Fibroblast of lung (primary cell): ENCODE data around the gene LCORL. TPM values are rescaled to one million over a fixed set of nuclear protein-coding genes. Genes with fewer than 3 reads are reported as not detected.

ENCODE experiments used
- DNase-seq, 2 donors: peaks; one replicate each; pipeline versions ENCODE4 v3.0.0 to v3.0.0-alpha.2; 2010; ENCODE audit warnings: low read depth in 2 of 2
- H2AFZ ChIP-seq: 2 replicates; pipeline ENCODE4 v1.5.1; 2012; ENCODE audit warnings: low read length, control low read depth, inconsistent platforms
- H3K27ac ChIP-seq: 2 replicates; pipeline ENCODE4 v1.5.1; 2011; ENCODE audit warnings: low read length, control low read depth; ENCODE audit not compliant: insufficient read depth
- H3K27me3 ChIP-seq: 2 replicates; pipeline ENCODE4 v1.5.1; 2011; ENCODE audit warnings: mild to moderate bottlenecking, low read length; ENCODE audit not compliant: control insufficient read depth, insufficient read depth
- H3K36me3 ChIP-seq: 2 replicates; pipeline ENCODE4 v1.5.1; 2011; ENCODE audit warnings: low read length; ENCODE audit not compliant: control insufficient read depth, insufficient read depth
- H3K4me1 ChIP-seq: 2 replicates; pipeline ENCODE4 v1.5.1; 2011; ENCODE audit warnings: low read length; ENCODE audit not compliant: control insufficient read depth, insufficient read depth; ENCODE audit errors: extremely low read depth
- H3K4me2 ChIP-seq: 2 replicates; pipeline ENCODE4 v1.5.1; 2011; ENCODE audit warnings: low read length, control low read depth; ENCODE audit not compliant: insufficient read depth; ENCODE audit errors: extremely low read depth
- H3K4me3 ChIP-seq, 4 experiments: fragments of 200-600 bp in 1 of 4; sonication (generic) in 1 of 4; replicated peaks in 1 of 4; 2 replicates each; pipeline ENCODE4 v1.5.1; 2011 to 2016; ENCODE audit warnings: low read length in 4 of 4, low read depth in 3 of 4, mild to moderate bottlenecking in 3 of 4, control low read depth in 2 of 4, inconsistent platforms in 1 of 4, mixed read lengths in 1 of 4; ENCODE audit not compliant: insufficient read depth in 1 of 4; ENCODE audit errors: control extremely low read depth in 1 of 4
- H3K79me2 ChIP-seq: 2 replicates; pipeline ENCODE4 v1.5.1; 2012; ENCODE audit warnings: mild to moderate bottlenecking, low read length, inconsistent platforms; ENCODE audit not compliant: control insufficient read depth, insufficient read depth
- H3K9ac ChIP-seq: 2 replicates; pipeline ENCODE4 v1.5.1; 2011; ENCODE audit warnings: mild to moderate bottlenecking, low read length, control low read depth; ENCODE audit not compliant: insufficient read depth
- H3K9me3 ChIP-seq: 2 replicates; pipeline ENCODE4 v1.5.1; 2012; ENCODE audit warnings: low read depth, low read length; ENCODE audit not compliant: control insufficient read depth, insufficient read depth
- H4K20me1 ChIP-seq: 2 replicates; pipeline ENCODE4 v1.5.1; 2011; ENCODE audit warnings: low read length; ENCODE audit not compliant: control insufficient read depth, insufficient read depth; ENCODE audit errors: extremely low read depth
- CTCF ChIP-seq, 2 donors: IDR thresholded peaks in 1 of 2; conservative IDR thresholded peaks in 1 of 2; 1 replicate in 1 of 2; 2 replicates in 1 of 2; pipeline ENCODE4 v1.5.1; 2011 to 2012; ENCODE audit warnings: low read length in 2 of 2, control low read depth in 1 of 2, inconsistent platforms in 1 of 2, low read depth in 1 of 2, mild to moderate bottlenecking in 1 of 2
- EZH2 ChIP-seq: IDR thresholded peaks from 2 replicates; pipeline ENCODE4 v1.5.1; 2012; ENCODE audit warnings: low read length, control low read depth, mild to moderate bottlenecking; ENCODE audit errors: missing control alignments
- polyA plus RNA-seq, 2 donors: library from polyadenylated mRNA; depleted of rRNA in 1 of 2; stranded (reverse) in 1 of 2; unstranded in 1 of 2; fragments of >200 nt; gene quantifications; 2 replicates each; pipeline ENCODE4 v1.2.1, GENCODE V29; 2011 to 2012; ENCODE audit warnings: missing spikeins in 1 of 2
- total RNA-seq: library from RNA; depleted of rRNA; stranded (reverse); fragments of >200 nt; gene quantifications from 2 replicates; pipeline ENCODE4 v1.2.1, GENCODE V29; 2014

Gene LCORL
- total and polyA plus RNA-seq, 2 donors (not counting 1 experiment from before 2014, with no cell fraction given) = 8.5 to 13.5 TPM

- no peak overlapping the region for H3K27ac ChIP-seq
- H2AFZ ChIP-seq = no peak overlapping the region
- no peak overlapping the region for H3K4me3 ChIP-seq
- H3K27me3 ChIP-seq = no peaks in the 10 kb centered on the region
- H3K4me1 ChIP-seq = no peaks in the 10 kb centered on the region
- H3K79me2 ChIP-seq = peaks cover 3% of the 10 kb centered on the region
- no peak for DNase-seq
- no peak for TF ChIP-seq EZH2
- no peak for TF ChIP-seq CTCF (conservative IDR thresholded peaks at IDR 0.05 in 1 of 2, IDR thresholded peaks at IDR 0.05 in 1 of 2; ENCODE audit: low read depth in 1 of 2, low read length in 2 of 2)
- H4K20me1 ChIP-seq = no peaks in the 10 kb centered on the region
- H3K36me3 ChIP-seq = no peaks in the 10 kb centered on the region
- H3K9me3 ChIP-seq = no peaks in the 10 kb centered on the region
- H3K4me2 ChIP-seq = no peak overlapping the region
- H3K9ac ChIP-seq = no peak overlapping the region
These were observed 223.7 kb downstream of the LCORL start for GRCh38 chr4:17797808-17798207.

- Histone ChIP-seq H3K4me1 (no peaks in the 10 kb centered on the region), H2AFZ (no peak overlapping the region), H3K9me3 (no peaks in the 10 kb centered on the region), H3K9ac (no peak overlapping the region), H3K4me3 (no peak overlapping the region), H3K79me2 (no peaks in the 10 kb centered on the region), H3K36me3 (no peaks in the 10 kb centered on the region), H3K27ac (no peak overlapping the region), H3K27me3 (no peaks in the 10 kb centered on the region), H4K20me1 (no peaks in the 10 kb centered on the region), H3K4me2 (no peak overlapping the region)
- no peak for DNase-seq
- no peak for TF ChIP-seq CTCF (conservative IDR thresholded peaks at IDR 0.05 in 1 of 2, IDR thresholded peaks at IDR 0.05 in 1 of 2; ENCODE audit: low read depth in 1 of 2, low read length in 2 of 2)
- no peak for TF ChIP-seq EZH2
These were observed 226.8 kb downstream of the LCORL start for GRCh38 chr4:17794730-17795129.

Other genes starting within 250 kb of the LCORL start
- under 0.01 TPM in 1 of 2 replicates, not detected in the other for gene FAM184B, start 240.1 kb downstream of the LCORL start, total RNA-seq
- not detected in 2 replicates for gene FAM184B, start 240.1 kb downstream of the LCORL start, polyA plus RNA-seq
- 19.0 and 20.0 TPM in 2 replicates for gene DCAF16, start 211.0 kb downstream of the LCORL start, total RNA-seq
- gene DCAF16, start 211.0 kb downstream of the LCORL start, polyA plus RNA-seq = 19.6 and 25.4 TPM in 2 replicates
- gene NCAPG, start 210.8 kb downstream of the LCORL start, total RNA-seq = 3.9 and 10.1 TPM in 2 replicates
- 8.0 and 24.1 TPM in 2 replicates for gene NCAPG, start 210.8 kb downstream of the LCORL start, polyA plus RNA-seq